ENCODE measurements around the gene SH3RF3.

SH3RF3 gene

DNA sequence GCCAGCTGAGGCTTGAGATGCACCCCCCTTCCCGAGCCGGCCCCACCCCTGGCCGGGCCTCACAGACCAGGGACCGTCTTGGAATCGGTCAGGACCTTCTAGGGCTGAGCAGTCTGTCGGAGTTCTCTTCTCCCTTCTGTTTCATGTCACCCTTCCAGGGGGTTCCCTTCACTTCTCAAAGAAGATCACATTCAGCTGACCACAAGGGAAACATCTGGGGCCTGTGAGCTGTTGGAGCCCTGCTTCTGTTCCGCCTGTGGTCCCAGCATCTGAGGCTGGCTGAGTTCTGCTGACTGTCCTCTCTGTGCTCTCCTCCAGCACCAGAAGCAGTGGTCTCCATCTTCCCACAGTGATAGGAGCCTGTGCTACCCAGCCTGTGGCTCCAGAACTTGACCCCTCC, 378.2 kb downstream of the SH3RF3 start:
- no peak for DNase-seq (ENCODE audit: low spot score)

GRCh38 chr2:109507828-109508227, 378.8 kb downstream of the SH3RF3 start:
- DNase-seq (ENCODE audit: low spot score), result no peak

GRCh38 chr2:109508556-109508955, 379.6 kb downstream of the SH3RF3 start:
- no peak for DNase-seq (ENCODE audit: low spot score)

- DNase-seq (ENCODE audit: low spot score), result peak; percentile 81
These were observed 381.4 kb downstream of the SH3RF3 start for GRCh38 chr2:109510136-109511028.

DNA sequence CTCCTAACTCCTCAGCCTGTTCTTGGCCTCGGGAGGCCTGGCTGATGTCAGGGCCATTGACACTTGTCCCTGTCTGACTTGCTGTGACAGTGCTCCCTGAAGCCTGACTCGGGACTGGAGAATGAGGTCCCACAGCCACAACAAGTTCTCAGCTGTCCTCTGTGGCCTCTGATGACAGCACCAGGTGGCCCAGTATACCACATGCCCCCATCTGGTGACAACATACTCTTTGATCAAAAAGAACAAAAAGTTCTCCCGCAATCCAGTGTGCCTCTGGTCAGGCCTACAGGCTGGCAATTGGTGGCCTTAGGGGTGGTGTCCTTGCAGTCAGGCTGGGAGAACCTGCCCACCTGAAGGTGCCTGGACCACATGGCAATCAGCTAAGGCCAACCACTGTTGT, 382.2 kb downstream of the SH3RF3 start:
- peak; percentile 11 for DNase-seq (ENCODE audit: low spot score)

DNA sequence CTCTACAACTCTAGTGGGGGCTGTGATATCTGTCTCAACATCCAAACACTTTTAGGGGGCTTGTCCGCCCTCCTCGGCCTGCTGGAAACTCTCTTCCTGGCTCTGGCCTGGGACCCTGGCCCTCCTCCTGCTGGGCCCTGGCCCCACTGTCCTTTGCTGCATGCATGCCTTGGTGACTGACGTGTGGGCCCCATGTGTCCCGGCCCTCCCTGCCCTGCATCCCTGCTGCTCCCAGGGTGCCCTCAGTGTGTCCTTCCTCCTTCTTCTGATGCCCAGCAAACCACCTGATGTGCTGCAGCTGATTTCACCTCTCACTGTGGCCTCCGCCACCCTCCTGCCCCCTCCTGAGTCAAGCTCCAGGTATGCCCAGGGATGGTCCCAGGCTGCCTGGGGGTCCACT, 383.1 kb downstream of the SH3RF3 start:
- no peak for DNase-seq (ENCODE audit: low spot score)

DNA sequence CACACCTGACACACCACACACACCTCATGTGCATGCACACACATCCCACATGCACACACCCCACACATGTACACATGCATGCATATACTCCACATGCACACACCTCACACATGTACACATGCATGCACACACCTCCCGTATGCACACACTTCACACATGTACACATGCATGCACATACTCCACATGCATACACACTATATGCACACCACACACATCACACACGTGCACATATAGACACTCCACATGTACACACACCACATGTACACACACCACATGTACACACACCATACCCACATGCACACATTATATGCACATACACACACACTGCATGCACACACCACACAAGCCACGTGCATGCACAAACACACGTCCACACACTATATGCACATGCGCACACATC, 384.2 kb downstream of the SH3RF3 start:
- no peak for DNase-seq (ENCODE audit: low spot score)

DNA sequence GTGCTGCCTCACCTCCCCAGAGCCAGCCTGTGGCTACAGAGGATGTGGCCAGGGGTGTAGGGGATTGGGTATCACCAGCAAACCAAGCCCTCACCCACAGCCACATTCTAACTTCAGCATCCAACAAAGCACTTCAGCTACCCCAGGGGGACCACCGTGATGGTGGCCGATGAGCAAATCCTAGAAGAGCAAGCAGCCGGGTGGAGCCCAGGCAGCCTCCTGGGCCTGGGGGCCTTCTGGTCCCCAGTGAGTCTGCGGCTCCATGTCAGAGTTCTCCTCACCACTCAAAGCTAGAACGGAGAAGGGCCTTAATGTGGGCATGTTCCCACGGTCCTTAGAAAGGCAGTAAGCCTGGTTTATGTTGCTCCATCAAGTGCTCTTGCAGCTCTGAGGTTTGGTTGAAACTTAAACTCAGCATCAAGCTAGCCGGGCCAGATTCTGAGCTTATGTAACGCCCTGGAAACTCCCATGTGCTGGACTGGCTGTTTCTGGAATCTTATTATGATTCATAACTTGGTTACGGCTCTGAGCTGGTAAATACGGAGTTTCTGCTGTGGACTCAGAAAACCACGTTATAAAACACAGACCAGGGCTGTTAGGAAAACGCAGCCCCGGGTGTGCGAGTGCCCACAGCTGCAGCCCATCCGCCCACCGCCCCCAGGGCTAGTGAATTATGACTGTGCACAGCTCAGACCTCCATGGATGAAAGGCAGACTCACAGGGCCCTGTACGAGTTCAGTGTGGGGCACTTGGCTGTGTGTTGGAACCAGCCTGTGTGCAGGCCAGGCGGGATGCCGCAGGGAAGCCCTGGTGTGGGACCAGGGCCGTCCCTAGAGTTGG, 385.0 kb downstream of the SH3RF3 start:
- DNase-seq (ENCODE audit: low spot score), result no peak

GRCh38 chr2:109514857-109515256, 385.9 kb downstream of the SH3RF3 start:
- no peak for DNase-seq (ENCODE audit: low spot score)

- peak; percentile 46 for DNase-seq (ENCODE audit: low spot score)
These were observed 387.6 kb downstream of the SH3RF3 start for GRCh38 chr2:109516445-109517117.

GRCh38 chr2:109517118-109517889, 388.3 kb downstream of the SH3RF3 start:
- no peak for DNase-seq (ENCODE audit: low spot score)

GRCh38 chr2:109519513-109519912, 390.5 kb downstream of the SH3RF3 start:
- no peak for DNase-seq (ENCODE audit: low spot score)

DNA sequence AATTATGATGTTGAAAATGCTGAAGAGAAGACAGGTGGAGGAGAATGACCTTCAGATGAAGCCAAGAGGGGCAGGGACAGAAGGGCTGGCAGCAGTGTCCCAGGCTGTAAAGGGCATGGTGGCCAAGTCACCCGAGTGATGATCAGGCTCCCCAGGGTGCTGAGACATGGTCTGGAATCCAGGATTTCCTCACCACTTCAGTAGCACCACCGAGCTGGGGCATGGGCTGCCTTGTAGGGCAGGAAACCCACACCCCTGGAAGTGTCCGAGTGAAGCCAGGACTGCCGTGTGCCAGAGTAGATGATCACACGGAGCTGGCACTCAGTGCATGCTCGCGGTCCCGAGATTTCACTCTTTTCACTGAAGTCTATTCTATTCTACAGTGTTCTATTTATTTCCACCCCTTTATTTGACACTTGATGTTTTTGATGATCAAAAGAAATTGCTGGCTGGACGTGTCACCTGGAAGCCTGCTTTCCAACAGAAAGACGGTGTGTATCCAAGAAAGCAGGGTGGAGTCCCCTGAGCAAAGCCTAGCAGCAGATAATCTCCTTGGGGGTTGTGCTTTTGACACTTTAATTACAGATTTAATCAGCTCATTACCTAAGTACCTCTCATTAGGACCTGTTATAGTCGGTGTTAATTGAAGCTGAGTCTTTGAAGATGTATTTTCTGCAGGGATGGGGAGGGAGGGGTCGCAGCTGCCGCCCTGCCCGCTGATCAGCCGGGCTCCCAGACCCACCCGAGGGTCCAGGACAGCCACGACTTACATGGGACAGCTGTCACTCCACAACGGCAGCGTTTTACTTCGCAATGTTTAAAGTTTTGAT, 392.4 kb downstream of the SH3RF3 start:
- DNase-seq (ENCODE audit: low spot score), result no peak

DNA sequence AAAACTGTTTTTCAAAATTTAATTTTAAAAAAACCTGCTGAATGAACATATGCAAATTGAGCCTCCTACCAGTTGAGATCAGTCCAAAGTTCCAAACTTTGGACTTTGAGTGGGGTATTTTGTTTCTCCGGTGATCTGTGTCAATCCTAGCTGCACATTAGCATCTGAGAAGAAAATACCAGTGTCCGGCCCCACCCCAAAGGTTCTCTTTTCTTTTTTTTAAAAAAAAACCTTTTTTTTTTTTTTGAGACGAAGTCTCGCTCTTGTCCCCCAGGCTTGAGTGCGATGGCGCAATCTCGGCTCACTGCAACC, 393.0 kb downstream of the SH3RF3 start:
- DNase-seq (ENCODE audit: low spot score), result no peak

DNA sequence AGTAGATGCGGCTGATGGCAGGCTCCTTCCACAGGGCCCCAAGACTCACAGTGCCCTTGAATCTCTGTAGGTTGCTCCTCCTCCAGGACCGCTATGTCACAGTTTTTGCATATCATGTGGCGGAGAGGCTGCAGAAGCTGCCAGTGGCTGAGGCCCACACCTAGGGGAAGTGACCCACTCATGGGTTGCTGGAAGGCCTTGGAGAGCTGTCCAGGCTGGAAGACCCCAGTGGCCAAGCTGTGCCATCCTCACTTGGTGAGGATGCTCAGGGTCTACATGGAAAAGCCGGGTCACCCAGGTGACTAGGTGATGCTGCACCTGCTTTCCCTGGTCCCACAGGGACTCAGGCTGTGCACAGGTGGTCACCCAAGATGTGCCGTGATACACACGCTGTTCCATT, 394.1 kb downstream of the SH3RF3 start:
- DNase-seq (ENCODE audit: low spot score), result no peak

- DNase-seq (ENCODE audit: low spot score), result no peak
These were observed 394.7 kb downstream of the SH3RF3 start for GRCh38 chr2:109523536-109524361.

- no peak for DNase-seq (ENCODE audit: low spot score)
These were observed 396.8 kb downstream of the SH3RF3 start for GRCh38 chr2:109525836-109526235.

DNA sequence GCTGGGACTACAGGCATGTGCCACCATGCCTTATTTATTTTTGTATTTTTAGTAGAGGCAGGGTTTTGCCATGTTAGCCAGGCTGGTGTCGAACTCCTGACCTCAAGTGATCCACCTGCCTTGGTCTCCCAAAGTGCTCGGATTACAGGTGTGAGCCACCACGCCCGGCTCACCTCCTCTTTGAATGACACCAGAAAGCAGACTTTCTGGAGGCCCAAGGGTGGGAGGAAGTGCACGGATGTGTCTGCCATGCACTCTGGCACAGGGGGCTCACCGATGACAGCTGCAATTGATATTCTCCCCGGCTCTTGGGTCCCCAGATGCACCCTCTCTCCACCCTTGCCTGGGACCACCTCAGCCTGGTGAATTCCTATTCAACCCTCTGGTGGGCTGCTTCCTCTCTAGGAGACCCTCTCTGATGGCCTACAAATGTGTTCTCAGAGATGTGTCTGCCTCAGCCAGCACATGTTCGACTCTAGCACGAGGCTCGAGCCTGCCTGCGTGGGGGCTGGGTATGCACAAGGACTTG, 397.5 kb downstream of the SH3RF3 start:
- DNase-seq (ENCODE audit: low spot score), result no peak

DNA sequence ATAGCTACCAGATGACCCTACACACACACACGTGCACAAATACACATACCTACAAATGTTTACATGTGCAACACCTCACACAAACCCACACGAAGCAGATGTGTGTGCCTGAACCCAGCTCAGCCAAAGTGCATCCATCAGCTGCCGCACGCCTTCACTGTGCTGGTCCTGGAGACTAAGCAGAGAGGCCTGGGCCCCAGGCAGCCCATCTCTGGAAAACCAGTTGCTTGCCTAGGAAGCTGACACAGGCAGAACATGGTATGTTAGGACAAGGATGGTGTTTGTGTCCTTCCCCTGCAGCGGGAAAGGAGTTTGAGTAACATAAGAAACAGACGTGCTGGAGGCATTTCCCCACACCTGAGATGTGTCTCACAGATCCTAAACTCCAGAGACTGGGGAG, 398.1 kb downstream of the SH3RF3 start:
- DNase-seq (ENCODE audit: low spot score), result no peak

Data from NAMALWA (cell line).